Measurements from ENCODE around the gene KRT78. TPM values are rescaled to one million over a fixed set of nuclear protein-coding genes. Genes with fewer than 3 reads are reported as not detected.

Gene KRT78
- total and polyA plus RNA-seq, 9 of the 15 experiments (the other 6 are each of a cell fraction or from before 2014, with no cell fraction given): not detected

DNA sequence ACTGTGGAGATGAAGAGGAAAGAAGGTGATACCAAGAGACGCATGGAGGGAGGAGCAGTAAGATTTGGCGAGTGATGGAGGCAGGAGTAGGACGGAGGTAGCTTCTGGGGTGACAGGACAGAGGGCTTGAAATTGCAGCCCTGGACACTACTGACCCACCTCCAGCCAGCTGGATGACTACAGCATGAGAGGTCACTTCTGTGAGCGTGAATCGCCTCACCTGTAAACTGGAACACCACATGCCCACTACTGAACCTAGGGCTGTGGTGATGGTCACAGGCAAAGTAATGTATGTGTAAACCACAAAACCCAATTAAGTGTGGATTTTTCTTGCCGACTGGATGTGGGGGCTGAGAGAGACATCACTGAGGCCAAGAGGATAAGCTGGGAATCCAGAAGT is 28.3 kb downstream of the KRT78 start:
- Histone ChIP-seq H2AFZ (ENCODE audit: low read depth, low read length) (no peak overlapping the region), H3K4me2 (ENCODE audit: insufficient read depth, low read length) (no peak overlapping the region), H3K27ac (ENCODE audit: extremely low read depth, low read depth, low read length) (no peak overlapping the region), H3K9me3 (replicated peaks; ENCODE audit: control insufficient read depth, insufficient read depth, low read depth, low read length) (no peaks in the 10 kb centered on the region), H3K27me3 (ENCODE audit: control insufficient read depth in 2 of 2, insufficient read depth in 2 of 2, low read length in 2 of 2) (peaks cover 26 to 75% of the 10 kb centered on the region in 2 experiments; a peak in 4 of 5 replicates), H3K79me2 (ENCODE audit: control insufficient read depth, insufficient read depth, low read length) (no peaks in the 10 kb centered on the region), H3K36me3 (ENCODE audit: control insufficient read depth, insufficient read depth, low read length) (no peaks in the 10 kb centered on the region), H3K4me3 (no peak overlapping the region), H3K9ac (ENCODE audit: insufficient read depth in 1 of 2, low read depth in 2 of 2, low read length in 2 of 2) (no peak overlapping the region), H3K9me1 (ENCODE audit: control insufficient read depth, insufficient read depth, low read length) (no peaks in the 10 kb centered on the region), H4K20me1 (replicated peaks; ENCODE audit: control insufficient read depth, insufficient read depth, low read length) (no peaks in the 10 kb centered on the region), H3K4me1 (replicated peaks in 1 of 2; ENCODE audit: control insufficient read depth in 2 of 2, insufficient read depth in 2 of 2, low read length in 2 of 2) (no peaks in the 10 kb centered on the region; a peak in 2 of 5 replicates)
- BruUV-seq (replicated peaks): no TSS peak
- ATAC-seq (no peak), DNase-seq (ENCODE audit: extremely low read depth in 1 of 4, low spot score in 3 of 4) (no peak), FAIRE-seq (no peak)
- 0% methylated on average over 6 of the region's 6 CpGs for WGBS (ENCODE audit: insufficient coverage, low coverage, missing lambda C conversion rate)
- intact Hi-C loops (cut with micrococcal nuclease): no loop called here
- in situ Hi-C loops (cut with MboI): no loop called here
- POLR2A ChIA-PET: interaction anchor here (0.6 to 1.1 kb wide), 3 partner anchors 13 to 253 kb away, joined by 3 to 5 read pairs (median 3); no protein-coding TSS in a partner anchor
- CTCF ChIA-PET (ENCODE audit: low intra/inter-chr PET ratio): no interaction called here
- TF ChIP-seq ZNF79 (CRISPR knock-in tag; IDR thresholded peaks at IDR 0.05; ENCODE audit: low read depth) (no peak), BRD4 (IDR thresholded peaks at IDR 0.05) (no peak), MCM3 (IDR thresholded peaks at IDR 0.05) (no peak), KDM2B (CRISPR knock-in tag; IDR thresholded peaks at IDR 0.05) (no peak), GATA2 (CRISPR knock-in tag; IDR thresholded peaks at IDR 0.05) (no peak), KLF1 (tag; IDR thresholded peaks at IDR 0.05) (no peak), RCOR1 (IDR thresholded peaks at IDR 0.05; ENCODE audit: borderline replicate concordance in 1 of 2, low read depth in 2 of 2, low read length in 2 of 2) (no peak), TAF1 (IDR thresholded peaks at IDR 0.05; ENCODE audit: control insufficient read depth, extremely low read depth, insufficient read depth, low read length, severe bottlenecking) (no peak), ZNF324 (CRISPR knock-in tag; IDR thresholded peaks at IDR 0.05) (no peak), HNRNPK (IDR thresholded peaks at IDR 0.05; ENCODE audit: low read depth, low read length, poor library complexity, severe bottlenecking) (no peak), STAT5A (IDR thresholded peaks at IDR 0.05; ENCODE audit: borderline replicate concordance, low read length) (no peak), RBM14 (IDR thresholded peaks at IDR 0.05; ENCODE audit: borderline replicate concordance, insufficient read depth, low read depth, low read length) (no peak), ELF2 (CRISPR knock-in tag; IDR thresholded peaks at IDR 0.05) (no peak)
- TF ChIP-seq, protein P1, sequence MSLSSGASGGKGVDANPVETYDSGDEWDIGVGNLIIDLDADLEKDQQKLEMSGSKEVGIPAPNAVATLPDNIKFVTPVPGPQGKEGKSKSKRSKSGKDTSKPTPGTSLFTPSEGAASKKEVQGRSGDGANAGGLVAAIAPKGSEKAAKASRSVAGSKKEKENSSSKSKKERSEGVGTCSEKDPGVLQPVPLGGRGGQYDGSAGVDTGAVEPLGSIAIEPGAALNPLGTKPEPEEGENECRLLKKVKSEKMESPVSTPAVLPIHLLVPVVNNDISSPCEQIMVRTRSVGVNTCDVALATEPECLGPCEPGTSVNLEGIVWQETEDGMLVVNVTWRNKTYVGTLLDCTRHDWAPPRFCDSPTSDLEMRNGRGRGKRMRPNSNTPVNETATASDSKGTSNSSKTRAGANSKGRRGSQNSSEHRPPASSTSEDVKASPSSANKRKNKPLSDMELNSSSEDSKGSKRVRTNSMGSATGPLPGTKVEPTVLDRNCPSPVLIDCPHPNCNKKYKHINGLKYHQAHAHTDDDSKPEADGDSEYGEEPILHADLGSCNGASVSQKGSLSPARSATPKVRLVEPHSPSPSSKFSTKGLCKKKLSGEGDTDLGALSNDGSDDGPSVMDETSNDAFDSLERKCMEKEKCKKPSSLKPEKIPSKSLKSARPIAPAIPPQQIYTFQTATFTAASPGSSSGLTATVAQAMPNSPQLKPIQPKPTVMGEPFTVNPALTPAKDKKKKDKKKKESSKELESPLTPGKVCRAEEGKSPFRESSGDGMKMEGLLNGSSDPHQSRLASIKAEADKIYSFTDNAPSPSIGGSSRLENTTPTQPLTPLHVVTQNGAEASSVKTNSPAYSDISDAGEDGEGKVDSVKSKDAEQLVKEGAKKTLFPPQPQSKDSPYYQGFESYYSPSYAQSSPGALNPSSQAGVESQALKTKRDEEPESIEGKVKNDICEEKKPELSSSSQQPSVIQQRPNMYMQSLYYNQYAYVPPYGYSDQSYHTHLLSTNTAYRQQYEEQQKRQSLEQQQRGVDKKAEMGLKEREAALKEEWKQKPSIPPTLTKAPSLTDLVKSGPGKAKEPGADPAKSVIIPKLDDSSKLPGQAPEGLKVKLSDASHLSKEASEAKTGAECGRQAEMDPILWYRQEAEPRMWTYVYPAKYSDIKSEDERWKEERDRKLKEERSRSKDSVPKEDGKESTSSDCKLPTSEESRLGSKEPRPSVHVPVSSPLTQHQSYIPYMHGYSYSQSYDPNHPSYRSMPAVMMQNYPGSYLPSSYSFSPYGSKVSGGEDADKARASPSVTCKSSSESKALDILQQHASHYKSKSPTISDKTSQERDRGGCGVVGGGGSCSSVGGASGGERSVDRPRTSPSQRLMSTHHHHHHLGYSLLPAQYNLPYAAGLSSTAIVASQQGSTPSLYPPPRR (CRISPR knock-in tag; IDR thresholded peaks at IDR 0.05; ENCODE audit: borderline replicate concordance): no peak
- TF ChIP-seq, protein P2, sequence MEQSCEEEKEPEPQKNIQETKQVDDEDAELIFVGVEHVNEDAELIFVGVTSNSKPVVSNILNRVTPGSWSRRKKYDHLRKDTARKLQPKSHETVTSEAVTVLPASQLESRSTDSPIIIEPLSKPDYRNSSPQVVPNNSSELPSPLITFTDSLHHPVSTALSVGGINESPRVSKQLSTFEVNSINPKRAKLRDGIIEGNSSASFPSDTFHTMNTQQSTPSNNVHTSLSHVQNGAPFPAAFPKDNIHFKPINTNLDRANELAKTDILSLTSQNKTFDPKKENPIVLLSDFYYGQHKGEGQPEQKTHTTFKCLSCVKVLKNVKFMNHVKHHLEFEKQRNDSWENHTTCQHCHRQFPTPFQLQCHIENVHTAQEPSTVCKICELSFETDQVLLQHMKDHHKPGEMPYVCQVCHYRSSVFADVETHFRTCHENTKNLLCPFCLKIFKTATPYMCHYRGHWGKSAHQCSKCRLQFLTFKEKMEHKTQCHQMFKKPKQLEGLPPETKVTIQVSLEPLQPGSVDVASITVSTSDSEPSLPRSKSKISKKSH (CRISPR knock-in tag; IDR thresholded peaks at IDR 0.05): no peak
- TF ChIP-seq, protein P3, sequence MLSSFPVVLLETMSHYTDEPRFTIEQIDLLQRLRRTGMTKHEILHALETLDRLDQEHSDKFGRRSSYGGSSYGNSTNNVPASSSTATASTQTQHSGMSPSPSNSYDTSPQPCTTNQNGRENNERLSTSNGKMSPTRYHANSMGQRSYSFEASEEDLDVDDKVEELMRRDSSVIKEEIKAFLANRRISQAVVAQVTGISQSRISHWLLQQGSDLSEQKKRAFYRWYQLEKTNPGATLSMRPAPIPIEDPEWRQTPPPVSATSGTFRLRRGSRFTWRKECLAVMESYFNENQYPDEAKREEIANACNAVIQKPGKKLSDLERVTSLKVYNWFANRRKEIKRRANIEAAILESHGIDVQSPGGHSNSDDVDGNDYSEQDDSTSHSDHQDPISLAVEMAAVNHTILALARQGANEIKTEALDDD (IDR thresholded peaks at IDR 0.05): no peak
- TF ChIP-seq, protein P4, sequence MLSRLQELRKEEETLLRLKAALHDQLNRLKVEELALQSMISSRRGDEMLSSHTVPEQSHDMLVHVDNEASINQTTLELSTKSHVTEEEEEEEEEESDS (CRISPR knock-in tag; IDR thresholded peaks at IDR 0.05): no peak

All from K562 (cell line).